Hematopoietic multipotent progenitor cell treated with erythropoietin and hydrocortisone succinate and interleukin-3 and kit ligand, for 17 days (in vitro differentiated cells): ENCODE measurements around the gene TRAF1.
A peak's percentile ranks its signal among the peaks of the same experiment; 100 is the strongest.

ENCODE experiments used
- DNase-seq: peaks from one replicate; pipeline ENCODE4 v3.0.0-alpha.2; 2015; ENCODE audit warnings: low spot score

TRAF1 gene

DNA sequence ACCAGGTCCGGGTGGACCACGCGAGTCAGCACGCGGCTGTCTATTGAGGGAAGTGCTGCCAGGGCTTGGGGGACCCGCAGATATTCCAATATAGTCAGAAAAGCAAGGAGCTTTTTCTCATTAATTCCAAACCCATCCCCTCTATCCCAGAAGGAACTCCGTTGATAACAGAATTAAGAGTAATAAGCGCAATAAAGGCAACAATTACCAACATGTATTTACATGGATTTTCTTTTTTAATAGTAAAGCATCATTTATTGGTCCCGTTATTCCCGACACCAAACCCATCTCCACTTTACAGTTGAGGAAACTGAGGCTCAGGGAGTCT, 57.3 kb downstream of the TRAF1 start:
- no peak for DNase-seq

DNA sequence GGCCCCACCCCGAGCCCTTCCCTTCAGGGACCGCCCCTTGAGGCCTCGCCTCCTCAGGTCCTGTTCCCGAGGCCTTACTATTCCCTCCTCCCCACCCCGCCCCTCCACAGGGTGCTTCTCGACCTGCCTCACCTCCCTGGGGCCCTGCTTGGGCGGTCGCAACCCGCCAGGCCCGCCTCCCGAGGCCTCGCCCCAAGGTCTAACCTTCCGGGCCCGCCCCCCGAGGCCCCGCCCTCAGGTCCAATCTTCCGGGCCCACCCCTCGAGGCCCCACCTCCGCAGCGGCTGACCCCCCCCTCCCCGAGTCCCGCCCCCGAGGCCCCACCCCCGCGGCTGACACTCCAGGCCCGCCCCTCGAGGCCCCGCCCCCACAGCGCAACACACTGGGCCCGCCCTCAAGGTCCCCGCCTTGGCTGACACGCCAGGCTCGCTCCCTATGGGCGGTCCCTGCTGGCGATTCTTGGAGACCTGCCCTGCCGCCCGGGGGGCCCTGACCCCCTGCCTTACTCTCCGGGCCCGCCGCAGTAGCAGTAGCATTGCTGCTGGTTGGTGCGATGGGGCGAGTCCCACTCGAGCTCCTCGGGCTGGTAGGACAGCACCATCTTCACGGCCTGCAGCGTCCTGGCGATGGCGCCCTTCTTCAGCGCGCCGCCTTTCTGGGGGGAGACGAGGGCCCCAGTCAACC, 57.8 kb downstream of the TRAF1 start:
- DNase-seq, result peak; percentile 96

DNA sequence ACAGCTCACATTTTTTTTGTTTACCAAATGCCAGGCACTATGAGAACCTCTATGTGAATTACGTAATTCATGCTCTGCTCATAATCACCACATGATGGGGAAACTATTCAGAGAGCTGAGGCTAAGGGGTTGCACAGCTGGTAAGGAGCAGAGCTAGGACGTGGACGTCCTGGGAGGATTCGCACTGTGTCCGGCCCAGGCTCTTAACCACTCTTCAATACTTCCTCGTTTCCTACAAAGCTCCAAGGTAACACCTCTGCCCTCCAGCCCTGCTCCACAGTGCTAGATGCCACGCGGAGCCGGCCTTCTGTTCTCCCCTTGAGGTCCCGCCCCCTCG, 58.3 kb downstream of the TRAF1 start:
- DNase-seq, result no peak

DNA sequence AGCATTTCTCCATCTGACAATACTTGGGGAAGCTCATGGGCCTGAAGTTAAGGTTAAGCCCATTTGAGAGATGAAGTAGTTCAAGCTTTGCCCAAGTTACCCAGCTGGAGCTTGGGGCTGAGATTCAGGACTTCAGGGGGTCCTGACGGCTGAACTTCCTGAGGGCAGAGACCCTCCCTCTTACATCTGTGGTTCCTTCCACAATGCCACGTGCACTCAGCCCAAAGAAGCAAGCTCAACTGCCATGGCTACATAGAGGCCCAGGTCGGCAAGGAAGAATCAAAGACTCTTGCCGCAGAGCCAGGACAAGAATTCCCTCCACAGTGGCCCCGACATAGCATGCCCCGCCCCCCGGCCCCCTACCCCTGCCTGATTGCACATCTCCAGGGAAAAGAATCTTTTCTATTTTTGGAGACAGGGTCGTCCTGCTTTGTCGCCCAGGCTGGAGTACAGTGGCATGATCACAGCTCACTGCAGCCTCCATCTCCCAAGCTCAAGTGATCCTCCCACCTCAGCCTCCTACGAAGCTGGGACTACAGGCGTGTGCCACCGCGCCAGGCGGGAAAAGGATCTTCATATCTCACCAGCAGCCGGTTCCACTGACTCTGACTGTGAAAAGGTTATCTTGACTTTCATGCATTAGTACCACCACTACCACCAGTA, 58.8 kb downstream of the TRAF1 start:
- DNase-seq, result no peak

DNA sequence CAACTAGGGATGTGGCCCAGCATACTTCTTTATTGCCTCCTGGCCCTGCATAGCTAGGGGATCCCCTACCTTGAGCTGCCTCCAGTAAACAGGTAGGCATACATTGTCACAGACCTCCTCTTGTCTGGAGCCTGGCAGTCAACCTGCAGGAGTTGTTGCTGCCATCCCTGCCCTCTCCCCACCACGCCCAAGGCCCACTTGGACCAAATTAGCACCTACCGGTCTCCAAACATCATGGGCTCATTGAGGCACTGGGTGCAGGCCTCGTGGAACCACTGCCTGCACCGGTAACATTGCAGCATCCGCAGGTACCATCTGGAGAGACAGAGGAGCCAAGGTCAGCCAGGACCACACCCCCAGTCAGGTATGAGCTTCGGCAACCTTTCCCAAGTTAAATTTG, 59.9 kb downstream of the TRAF1 start:
- no peak for DNase-seq

DNA sequence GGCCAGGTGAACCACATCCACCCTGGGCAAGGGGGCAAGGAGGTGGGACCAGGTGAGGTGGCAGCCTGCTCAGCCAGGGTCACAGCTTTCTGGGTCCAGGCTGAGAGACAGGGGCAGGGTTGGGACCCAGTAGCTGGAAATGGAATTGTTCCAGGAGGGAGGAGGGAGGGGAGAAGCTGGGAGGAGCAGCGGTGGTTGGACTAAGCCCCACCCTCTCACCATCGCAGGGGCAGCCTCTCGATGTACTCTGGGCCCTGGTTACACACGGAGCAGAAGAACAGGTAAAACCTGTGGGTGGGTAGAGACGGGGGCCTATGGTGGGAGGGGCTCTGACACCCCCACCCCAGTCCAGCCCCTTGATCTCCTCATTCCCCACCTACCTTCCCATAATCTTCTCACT, 60.8 kb downstream of the TRAF1 start:
- DNase-seq, result no peak

DNA sequence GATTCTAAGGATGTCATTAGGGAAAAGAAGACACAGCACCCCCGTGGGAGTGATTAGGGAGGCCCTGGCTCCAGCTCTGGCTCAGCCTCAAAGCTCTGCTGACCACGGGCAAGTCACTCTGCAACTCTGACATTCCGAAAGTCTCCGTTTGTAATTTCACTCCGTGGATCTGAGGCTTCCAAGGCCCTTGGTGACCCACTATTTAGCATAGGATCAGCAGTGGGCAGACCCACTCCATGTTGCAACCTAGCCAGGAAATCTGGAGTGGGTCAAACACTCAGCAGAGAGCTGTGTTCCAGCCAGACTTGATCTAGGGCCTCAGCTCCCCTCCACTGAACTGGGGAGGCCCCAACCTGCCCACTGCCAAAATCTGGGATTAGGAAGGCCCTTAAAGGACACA, 61.4 kb downstream of the TRAF1 start:
- DNase-seq, result no peak

DNA sequence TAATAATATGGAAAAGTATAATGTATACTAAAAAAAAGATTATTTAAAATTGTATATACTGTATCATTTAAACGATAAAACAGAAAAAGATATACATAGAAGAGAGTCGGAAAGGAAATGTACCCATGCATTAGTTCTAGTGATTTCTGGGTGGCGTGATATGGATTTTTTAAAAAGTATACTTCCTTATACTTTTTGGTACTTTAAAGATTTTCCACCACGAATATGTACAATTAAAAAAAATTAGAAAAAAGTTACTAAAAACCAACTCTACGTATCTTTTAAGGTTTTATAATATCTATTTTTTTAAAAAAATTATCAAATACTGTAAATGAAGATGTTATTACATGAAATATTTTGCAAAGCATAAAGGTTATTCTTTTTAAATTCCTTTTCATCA, 61.9 kb downstream of the TRAF1 start:
- DNase-seq, result no peak

DNA sequence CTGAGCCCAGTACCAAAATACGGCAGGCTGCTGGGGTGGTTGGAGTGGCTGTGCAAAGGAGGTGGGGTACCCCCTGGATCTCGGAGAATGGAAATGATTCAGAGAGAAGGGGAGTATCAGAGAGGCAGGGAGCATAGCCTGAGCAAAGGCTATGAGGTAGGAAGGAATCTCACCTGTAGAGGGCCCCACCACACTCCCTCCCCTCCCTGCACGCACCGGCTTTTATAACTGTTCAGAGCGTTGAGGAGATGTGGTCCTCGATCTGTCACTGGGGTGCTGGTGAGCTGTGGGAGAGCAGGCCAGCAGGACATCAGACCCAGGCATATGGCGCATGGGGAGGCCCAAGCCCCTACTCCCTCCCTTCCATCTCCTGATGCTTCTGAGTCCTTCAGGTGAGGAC, 62.8 kb downstream of the TRAF1 start:
- DNase-seq, result no peak

DNA sequence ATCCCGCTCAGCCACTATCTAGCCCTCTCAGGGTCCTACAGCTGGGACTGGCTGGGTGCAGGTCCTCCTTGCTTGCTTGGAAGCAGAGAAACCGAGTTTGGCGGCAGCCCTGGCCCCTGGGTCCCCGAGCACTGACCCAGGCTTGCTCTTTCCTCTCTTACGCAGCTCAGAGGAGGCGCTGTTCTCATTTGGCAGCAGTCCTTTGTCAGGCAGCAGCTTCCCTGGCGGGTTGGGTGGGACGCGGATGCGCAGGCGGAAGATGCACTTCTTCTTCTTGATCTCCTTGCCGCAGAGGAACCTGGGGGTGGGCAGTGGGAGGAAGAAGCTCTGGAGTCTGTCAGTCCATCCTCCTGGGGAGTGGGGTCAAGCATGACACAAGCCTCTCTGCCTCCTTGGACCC, 64.1 kb downstream of the TRAF1 start:
- DNase-seq, result no peak

DNA sequence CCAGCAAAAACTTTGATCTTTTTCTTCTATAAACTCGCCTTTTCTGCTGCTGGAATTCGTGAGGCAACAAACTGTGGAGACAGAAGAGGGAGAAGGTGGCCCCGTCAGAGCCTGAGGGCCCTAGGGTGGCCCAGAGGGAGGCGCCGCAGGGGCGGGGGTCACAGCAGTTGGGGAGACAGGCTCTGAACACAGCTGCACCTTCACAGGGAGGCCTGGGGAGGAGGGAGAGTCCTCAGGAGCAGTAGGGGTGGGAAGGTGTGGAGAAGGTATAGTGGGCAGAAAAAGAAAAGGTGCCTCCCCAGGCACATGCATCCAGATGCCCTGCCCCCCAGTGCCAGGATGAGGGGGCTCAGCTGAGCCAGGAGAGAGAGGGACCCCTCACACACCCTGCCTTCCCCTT, 64.7 kb downstream of the TRAF1 start:
- DNase-seq, result no peak

DNA sequence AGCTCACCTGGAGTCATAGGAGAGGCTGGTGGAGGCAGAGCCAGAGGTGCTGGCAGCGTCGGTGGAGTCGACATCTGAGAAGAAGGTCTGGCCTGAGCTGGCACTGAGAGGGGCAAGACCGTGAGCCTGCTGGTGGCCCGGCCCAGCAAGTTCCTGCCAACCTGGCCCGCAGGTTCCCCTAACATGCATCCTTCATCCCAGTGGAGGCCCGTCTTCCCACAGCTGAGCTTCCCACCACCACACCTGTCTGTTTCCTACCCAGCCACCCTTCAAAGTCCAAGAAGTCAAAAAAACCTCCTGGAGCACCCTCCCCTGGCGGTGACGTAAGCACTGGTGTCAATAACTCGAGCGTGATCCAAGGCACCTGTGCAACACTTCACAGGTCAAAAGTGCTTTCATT, 66.5 kb downstream of the TRAF1 start:
- no peak for DNase-seq

DNA sequence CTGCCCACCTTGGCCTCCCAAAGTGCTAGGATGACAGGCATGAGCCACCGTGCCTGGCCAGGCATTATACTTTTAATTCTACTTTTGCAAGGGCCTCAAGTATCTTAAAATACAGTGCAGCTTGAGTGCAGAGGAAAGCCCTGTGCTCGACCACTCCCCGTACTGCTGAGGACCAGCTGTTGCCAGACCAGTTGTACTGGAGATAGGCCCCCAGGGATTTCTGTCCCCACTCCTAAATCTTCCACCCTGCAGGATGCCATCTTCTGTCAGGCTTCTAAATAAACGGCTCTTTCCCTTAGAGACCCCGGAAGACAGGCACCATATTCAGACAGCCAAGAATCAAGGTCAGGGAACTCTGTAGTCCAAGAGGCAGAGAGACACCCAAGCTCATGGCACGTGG, 67.2 kb downstream of the TRAF1 start:
- no peak for DNase-seq

DNA sequence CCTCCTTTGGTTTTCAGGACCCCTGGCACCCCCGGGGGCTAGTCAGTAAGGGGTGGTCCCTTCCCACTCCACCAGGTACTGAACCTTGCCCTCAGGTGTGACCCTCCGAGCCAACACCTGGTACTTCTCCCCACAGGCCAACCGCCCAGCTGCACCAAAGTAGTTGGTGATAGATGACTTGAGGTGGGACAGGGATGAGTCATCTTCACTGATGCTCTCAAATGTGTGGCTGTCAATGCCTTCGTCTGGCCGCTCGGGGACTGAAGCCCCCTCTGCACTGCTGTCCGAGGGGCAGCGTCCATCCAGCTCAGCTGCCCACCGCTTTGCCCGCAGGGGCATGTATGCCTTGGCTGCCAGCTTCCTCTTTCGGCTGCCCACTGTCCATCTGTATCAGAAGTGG, 68.7 kb downstream of the TRAF1 start:
- no peak for DNase-seq

DNA sequence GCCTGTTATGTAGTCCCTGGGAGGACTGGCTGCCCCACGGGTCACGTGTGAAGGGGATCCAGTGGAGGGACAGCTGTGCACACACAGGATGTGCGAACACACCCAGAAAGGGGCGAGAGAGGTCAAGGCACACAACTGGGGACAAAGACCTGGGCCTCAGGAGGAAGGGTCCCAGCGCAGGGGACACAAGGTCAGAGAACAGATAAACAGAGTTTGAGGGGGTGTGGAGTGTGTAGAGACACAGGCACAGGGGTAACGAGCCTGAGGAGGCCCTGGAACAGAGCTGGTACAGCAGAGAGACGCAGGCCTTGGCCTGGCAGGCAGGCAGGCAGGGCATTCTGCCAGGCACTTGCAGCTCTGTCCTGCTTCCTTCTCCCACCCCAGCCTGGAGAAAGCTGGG, 69.1 kb downstream of the TRAF1 start:
- no peak for DNase-seq

DNA sequence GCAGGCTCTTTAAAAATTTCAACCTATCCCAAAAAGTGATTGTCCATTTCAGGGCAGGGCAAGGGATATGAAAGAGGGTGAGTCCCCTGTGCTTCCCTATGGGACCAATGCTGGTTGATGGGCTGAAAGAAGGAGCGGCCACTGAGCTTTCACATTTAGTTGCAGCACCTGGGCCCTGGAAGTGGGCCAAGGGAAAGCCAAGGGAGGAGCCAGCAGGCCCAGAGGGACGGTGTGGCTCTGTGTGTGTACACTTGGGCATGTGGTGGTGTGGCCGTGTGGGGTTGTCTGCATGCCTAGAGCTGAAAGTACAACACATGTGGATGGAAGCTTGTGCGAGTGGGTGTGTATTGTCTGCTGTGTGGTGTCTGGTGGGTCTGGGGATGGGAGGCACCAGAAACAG, 69.9 kb downstream of the TRAF1 start:
- no peak for DNase-seq

DNA sequence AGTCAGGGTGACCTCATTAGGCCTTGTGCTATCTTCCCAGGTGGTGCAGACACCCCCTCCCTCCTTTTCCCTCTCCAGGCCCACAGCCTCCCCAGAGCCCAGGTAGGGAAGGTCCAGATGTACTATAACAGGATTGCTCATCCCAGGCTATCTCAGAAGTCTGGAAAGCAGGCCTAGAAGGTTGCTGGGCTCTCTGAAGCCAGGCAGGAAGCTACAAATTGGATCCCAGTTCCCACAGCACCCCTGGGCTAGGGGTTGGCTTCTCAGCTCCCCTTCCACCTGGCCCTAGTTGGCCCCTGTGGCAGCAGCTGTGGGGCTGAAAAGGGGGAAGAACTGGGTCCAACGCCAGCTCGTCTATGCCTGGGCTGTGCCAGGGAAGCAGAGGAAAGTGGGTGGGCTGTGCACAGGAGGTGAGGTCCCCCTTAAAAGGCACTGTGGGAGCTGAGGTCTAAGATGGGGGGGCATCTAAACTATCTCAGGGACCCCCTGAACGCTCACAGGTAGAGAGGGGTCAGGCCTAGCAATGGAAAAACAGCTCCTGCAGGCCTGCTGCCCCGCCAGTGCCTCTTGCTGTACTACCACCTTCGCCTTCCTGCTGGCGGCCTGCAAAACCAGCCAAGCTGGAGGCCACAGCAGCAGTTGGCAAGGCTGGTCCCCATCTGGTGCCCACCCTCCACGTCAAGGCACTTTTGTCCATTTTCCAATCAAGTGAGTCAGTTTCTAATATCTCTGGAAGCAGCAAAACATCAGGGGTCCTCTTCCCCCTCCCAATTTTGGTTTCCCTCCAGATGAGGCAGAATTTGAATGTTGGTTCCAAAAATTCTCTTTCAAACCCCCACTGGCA, 70.5 kb downstream of the TRAF1 start:
- DNase-seq, result no peak

DNA sequence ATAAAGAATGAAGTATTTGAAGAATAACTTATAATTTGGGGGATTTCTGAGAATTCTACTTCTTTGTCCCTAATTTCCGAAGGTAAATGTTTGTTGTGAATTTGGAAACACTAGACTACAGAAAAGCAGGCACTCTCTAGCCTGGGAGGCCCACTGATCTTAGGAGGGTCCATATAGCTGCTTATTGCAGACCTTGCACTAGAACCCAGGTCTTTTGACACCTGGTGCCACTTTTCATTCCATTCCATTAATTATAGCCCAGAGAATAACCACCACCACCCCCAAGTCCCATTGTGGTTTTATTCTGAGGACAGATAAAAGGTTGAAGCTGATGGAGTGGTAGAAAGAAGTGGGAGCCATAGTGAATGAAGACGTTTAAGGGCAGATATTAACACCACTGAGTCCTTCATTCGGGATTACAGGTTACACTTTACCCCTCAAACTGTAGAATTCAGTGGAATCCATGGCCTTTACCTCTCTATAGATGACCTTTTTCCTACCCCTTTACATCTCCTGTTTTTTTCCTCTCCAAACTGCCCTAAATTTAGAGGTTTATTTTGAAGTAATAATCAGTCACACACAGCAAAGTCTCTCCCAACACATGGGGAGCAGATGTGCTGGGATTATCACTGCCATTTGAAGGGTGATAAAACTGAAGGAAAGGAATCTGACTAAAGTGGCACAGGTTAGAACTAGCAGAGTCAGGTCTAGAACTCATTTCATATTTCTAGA, 71.8 kb downstream of the TRAF1 start:
- no peak for DNase-seq

DNA sequence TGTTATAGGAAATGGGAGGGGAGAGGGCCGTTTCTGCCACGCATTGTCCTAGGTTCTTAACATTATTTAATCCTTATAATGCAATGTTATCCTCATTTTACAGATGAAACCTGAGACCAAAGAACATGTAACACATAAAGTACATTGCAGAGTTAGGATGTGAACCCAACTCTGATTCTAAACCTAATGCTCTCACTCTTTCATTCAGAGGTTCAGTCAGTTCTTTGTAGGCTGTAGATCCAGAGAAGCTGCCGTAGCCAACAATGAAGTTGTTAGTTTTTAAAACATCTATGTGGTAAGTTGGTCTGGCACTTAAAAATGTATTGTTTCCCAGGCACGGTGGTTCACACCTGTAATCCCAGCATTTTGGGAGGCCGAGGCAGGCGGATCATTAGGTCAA, 73.4 kb downstream of the TRAF1 start:
- DNase-seq, result no peak
